Left lung (tissue), 10 donors: ENCODE measurements around the gene TTPAL. TPM values are rescaled to one million over a fixed set of nuclear protein-coding genes. Genes with fewer than 3 reads are reported as not detected.

ENCODE experiments used
- ATAC-seq: fragments of 200-7000 bp; cut with Tn5 transposase; one replicate; pipeline ENCODE4 v1.9.1; 2020; ENCODE audit warnings: moderate library complexity
- DNase-seq, 4 donors: peaks; one replicate each; pipeline ENCODE4 v3.0.0-alpha.2; 2013 to 2020
- H3K27ac ChIP-seq, 2 donors: fragments of 200-600 bp; sonication (generic) in 1 of 2; one replicate each; pipeline versions ENCODE4 v1.5.0 to v1.8.0; 2020 to 2021
- H3K27me3 ChIP-seq, 2 donors: fragments of 200-600 bp; sonication (generic) in 1 of 2; one replicate each; pipeline versions ENCODE4 v1.5.0 to v1.8.0; 2020 to 2021
- H3K36me3 ChIP-seq, 2 donors: fragments of 200-600 bp; sonication (generic) in 1 of 2; one replicate each; pipeline versions ENCODE4 v1.5.0 to v1.8.0; 2020 to 2021
- H3K4me1 ChIP-seq, 2 donors: fragments of 200-600 bp; one replicate each; pipeline ENCODE4 v1.8.0; 2021
- H3K4me3 ChIP-seq, 2 donors: fragments of 200-600 bp; sonication (generic) in 1 of 2; one replicate each; pipeline versions ENCODE4 v1.5.0 to v1.8.0; 2020 to 2021; ENCODE audit warnings: mild to moderate bottlenecking in 1 of 2
- H3K9me3 ChIP-seq, 2 donors: fragments of 200-600 bp; sonication (generic) in 1 of 2; one replicate each; pipeline versions ENCODE4 v1.5.0 to v1.8.0; 2020 to 2021
- intact Hi-C, 2 donors: fragments of 100-400 bp; cut with DNase I; formaldehyde crosslinking; loops; one replicate each; pipeline versions ENCODE4 v1.11.2 to v1.14.2; 2022
- polyA plus RNA-seq, 6 donors: library from polyadenylated mRNA; unstranded; fragments of 120-200 nt; gene quantifications; one replicate each; pipeline ENCODE4 v1.2.1, GENCODE V29; 2013; ENCODE audit not compliant: insufficient read length in 6 of 6
- total RNA-seq, 2 donors: library from RNA; stranded (reverse); fragmentation: NEBNext Ultra II Directional; extraction: Animal tissue kit (Norgen Biotek cat#: 25700); gene quantifications; one replicate each; pipeline ENCODE4 v1.2.1, GENCODE V29; 2021
- TF ChIP-seq, protein P1 (sequence below), 2 donors: fragments of 200-600 bp; sonication (generic) in 1 of 2; IDR thresholded peaks; one replicate each; pipeline versions ENCODE4 v1.5.0 to v1.8.0; 2021; ENCODE audit warnings: antibody characterized with exemption in 2 of 2
- donor health status: DM: no; HTN: yes; CAD: no.
- donor health status: DM: no; HTN: no; CAD: no.

The TTPAL gene
- total and polyA plus RNA-seq, 8 donors, result 9.0 to 15.1 (median 11.7) TPM

GRCh38 chr20:44438782-44439181 lies 36.9 kb upstream of the TTPAL start:
- intact Hi-C loops, result no loop called here
- H3K9me3 ChIP-seq, result no peaks in the 10 kb centered on the region
- no peak overlapping the region for H3K4me3 ChIP-seq
- ATAC-seq, result no peak
- no peaks in the 10 kb centered on the region for H3K36me3 ChIP-seq
- no peaks in the 10 kb centered on the region for H3K4me1 ChIP-seq
- peaks cover 0 to 6% of the 10 kb centered on the region in 2 donors for H3K27me3 ChIP-seq
- H3K27ac ChIP-seq, result no peak overlapping the region
- TF ChIP-seq, protein P1, sequence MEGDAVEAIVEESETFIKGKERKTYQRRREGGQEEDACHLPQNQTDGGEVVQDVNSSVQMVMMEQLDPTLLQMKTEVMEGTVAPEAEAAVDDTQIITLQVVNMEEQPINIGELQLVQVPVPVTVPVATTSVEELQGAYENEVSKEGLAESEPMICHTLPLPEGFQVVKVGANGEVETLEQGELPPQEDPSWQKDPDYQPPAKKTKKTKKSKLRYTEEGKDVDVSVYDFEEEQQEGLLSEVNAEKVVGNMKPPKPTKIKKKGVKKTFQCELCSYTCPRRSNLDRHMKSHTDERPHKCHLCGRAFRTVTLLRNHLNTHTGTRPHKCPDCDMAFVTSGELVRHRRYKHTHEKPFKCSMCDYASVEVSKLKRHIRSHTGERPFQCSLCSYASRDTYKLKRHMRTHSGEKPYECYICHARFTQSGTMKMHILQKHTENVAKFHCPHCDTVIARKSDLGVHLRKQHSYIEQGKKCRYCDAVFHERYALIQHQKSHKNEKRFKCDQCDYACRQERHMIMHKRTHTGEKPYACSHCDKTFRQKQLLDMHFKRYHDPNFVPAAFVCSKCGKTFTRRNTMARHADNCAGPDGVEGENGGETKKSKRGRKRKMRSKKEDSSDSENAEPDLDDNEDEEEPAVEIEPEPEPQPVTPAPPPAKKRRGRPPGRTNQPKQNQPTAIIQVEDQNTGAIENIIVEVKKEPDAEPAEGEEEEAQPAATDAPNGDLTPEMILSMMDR (IDR thresholded peaks at IDR 0.05), result no peak
- DNase-seq, result no peak

GRCh38 chr20:44439318-44439717 lies 36.4 kb upstream of the TTPAL start:
- DNase-seq, result no peak
- Histone ChIP-seq H3K4me1 (no peaks in the 10 kb centered on the region), H3K27ac (no peak overlapping the region), H3K4me3 (no peak overlapping the region), H3K36me3 (no peaks in the 10 kb centered on the region), H3K9me3 (no peaks in the 10 kb centered on the region), H3K27me3 (peaks cover 0 to 3% of the 10 kb centered on the region in 2 donors)
- TF ChIP-seq, protein P1 (IDR thresholded peaks at IDR 0.05), result no peak
- intact Hi-C loops, result no loop called here
- ATAC-seq, result no peak

DNA sequence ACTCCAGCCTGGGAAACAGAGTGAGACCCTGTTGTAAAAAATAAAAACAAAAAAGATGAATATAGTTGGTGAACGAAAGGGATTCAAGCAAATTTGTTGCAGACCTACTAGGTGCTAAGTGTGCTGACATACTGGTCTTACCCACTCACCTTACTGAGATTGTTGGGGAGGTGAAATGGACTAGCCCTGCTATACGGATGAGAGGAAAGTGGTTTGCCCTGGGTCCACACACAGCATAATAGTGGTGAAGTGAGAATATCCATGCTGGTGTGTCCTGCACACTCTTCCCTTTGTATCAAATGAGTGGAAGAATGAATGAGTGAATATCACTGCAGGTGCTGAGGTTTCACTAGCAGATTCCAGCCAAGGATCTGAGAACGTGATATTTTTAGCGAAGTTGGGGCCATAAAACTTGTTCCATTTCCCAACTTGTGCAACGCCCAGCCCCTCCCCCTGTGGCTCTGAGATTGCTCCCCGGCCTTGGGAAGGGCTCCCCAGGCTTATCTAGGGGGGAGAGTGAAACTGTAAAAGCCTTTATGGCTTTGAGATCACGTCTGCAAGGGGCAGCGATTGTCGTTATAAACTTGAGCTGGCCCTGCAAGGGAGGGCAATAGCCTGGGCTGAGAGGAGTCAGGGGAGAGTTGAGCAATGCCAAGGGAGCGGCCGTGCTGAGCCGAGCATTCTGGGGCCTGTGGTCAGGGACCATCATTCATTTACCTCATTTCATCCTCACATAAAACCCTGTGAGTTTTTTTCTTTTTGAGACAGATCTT lies 33.2 kb upstream of the TTPAL start:
- ATAC-seq (peak; percentile 62), DNase-seq (no peak)
- no peak overlapping the region for H3K4me3 ChIP-seq
- TF ChIP-seq, protein P1 (IDR thresholded peaks at IDR 0.05), result no peak
- no peak overlapping the region for H3K27ac ChIP-seq
- H3K9me3 ChIP-seq, result no peaks in the 10 kb centered on the region
- no peaks in the 10 kb centered on the region for H3K36me3 ChIP-seq
- intact Hi-C loops, result no loop called here
- no peaks in the 10 kb centered on the region for H3K4me1 ChIP-seq
- H3K27me3 ChIP-seq, result no peaks in the 10 kb centered on the region

DNA sequence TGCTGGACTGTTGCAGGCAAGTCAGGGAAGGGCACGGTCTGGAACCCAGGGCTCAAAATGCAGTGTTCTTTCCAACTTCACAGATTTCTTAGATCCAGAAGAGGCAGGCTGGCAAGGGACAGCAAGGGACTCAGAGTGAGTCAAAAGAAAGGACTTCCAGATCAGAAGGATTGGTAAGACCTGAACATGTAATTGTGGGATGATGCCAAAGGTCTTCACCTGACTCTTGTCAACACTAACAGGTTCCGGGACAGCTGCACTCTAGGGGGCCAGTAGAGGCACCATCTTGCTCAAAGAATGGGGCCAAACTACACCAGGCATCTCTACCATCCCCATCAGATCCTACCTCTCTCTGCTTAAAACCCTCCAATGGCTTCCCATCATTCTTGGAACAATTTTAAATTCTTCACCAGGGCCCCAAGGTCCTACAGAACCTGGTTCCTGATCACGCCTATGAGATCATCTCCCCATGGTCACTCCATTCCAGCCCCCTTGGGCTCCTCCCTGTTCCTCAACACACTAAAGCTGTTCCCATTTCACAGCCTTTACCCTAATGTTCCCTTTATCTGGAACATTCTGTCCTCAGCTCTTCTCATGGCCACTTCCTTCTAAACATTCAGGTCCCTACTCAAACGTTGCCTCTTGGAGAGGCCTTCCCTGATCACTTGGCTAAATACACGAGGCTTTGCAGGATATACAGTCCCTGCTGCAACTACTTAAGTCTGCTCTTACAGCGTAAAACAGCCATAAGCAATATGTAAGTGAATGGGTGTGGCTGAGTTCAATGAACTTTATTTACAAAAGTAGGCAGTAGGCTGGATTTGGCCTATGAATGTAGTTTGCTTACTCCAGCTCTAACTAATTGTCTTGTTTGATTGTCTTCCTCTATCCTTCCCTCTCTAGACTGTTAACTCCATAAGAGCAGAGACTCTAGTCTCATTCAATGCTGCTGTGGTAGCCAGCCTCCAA lies 29.6 kb upstream of the TTPAL start:
- no peak overlapping the region for H3K4me3 ChIP-seq
- H3K27me3 ChIP-seq, result no peaks in the 10 kb centered on the region
- H3K4me1 ChIP-seq, result no peaks in the 10 kb centered on the region
- no peak overlapping the region for H3K27ac ChIP-seq
- H3K36me3 ChIP-seq, result no peaks in the 10 kb centered on the region
- TF ChIP-seq, protein P1 (IDR thresholded peaks at IDR 0.05), result no peak
- intact Hi-C loops, result no loop called here
- ATAC-seq, result no peak
- DNase-seq, result no peak
- no peaks in the 10 kb centered on the region for H3K9me3 ChIP-seq
